Activated T-cell treated with anti-CD3 and anti-CD28 coated beads, Interleukin-2, amount 50 U/mL, for 4 hours (primary cell): Measurements from ENCODE around the gene RHOB. TPM values are rescaled to one million over a fixed set of nuclear protein-coding genes. Genes with fewer than 3 reads are reported as not detected.
A peak's percentile ranks its signal among the peaks of the same experiment; 100 is the strongest.
"Not testable (repeated sequence)": the region's sequence is repeated elsewhere in the genome, so short reads cannot be mapped to it uniquely, and the experiment has no call there.

Experiments used
- ATAC-seq, 2 donors: fragments of 200-7000 bp; cut with Tn5 transposase; one replicate each; pipeline ENCODE4 v1.10.0; 2021
- DNase-seq: peaks from one replicate; pipeline ENCODE4 v3.0.0-alpha.2; 2020
- H3K27me3 Mint-ChIP-seq: one replicate; pipeline ENCODE4 v1.8.0; 2021; ENCODE audit warnings: low read depth, mixed read lengths
- H3K36me3 Mint-ChIP-seq: one replicate; pipeline ENCODE4 v1.8.0; 2022; ENCODE audit warnings: mixed read lengths; ENCODE audit not compliant: insufficient read depth
- H3K4me1 Mint-ChIP-seq: one replicate; pipeline ENCODE4 v1.8.0; 2021; ENCODE audit warnings: low read depth, mixed read lengths
- H3K4me3 Mint-ChIP-seq: one replicate; pipeline ENCODE4 v1.8.0; 2021; ENCODE audit warnings: mild to moderate bottlenecking, moderate library complexity, mixed read lengths
- H3K9me3 Mint-ChIP-seq: one replicate; pipeline ENCODE4 v1.8.0; 2021; ENCODE audit warnings: mixed read lengths
- total RNA-seq, 3 donors: library from RNA; stranded (reverse); gene quantifications; one replicate each; pipeline ENCODE4 v1.2.1, GENCODE V29; 2021

The RHOB gene
- total RNA-seq, 3 donors from 2014 or later = 14.2 to 14.6 (median 14.2) TPM

GRCh38 chr2:20451000-20451290, 4.1 kb downstream of the RHOB start:
- DNase-seq = no peak
- Mint-ChIP-seq H3K27me3 (peaks cover 24% of the 10 kb centered on the region), H3K4me3 (no peak overlapping the region), H3K9me3 (no peaks in the 10 kb centered on the region), H3K4me1 (peaks cover 10% of the 10 kb centered on the region), H3K36me3 (no peaks in the 10 kb centered on the region)
- no peak for ATAC-seq

- H3K4me3 Mint-ChIP-seq = no peak overlapping the region
Observed at GRCh38 chr2:20451341-20451740, 4.5 kb downstream of the RHOB start.

GRCh38 chr2:20451761-20452499, 5.1 kb downstream of the RHOB start:
- peaks cover 27% of the 10 kb centered on the region for H3K27me3 Mint-ChIP-seq
- peaks cover 10% of the 10 kb centered on the region for H3K4me1 Mint-ChIP-seq
- DNase-seq (no peak), ATAC-seq (no peak)
- no peaks in the 10 kb centered on the region for H3K9me3 Mint-ChIP-seq
- H3K4me3 Mint-ChIP-seq = no peak overlapping the region
- no peaks in the 10 kb centered on the region for H3K36me3 Mint-ChIP-seq

More at GRCh38 chr2:20451341-20451740, 4.5 kb downstream of the RHOB start:
- peaks cover 24% of the 10 kb centered on the region for H3K27me3 Mint-ChIP-seq
- H3K9me3 Mint-ChIP-seq = no peaks in the 10 kb centered on the region
- no peaks in the 10 kb centered on the region for H3K36me3 Mint-ChIP-seq
- DNase-seq = no peak
- no peak for ATAC-seq
- H3K4me1 Mint-ChIP-seq = peaks cover 10% of the 10 kb centered on the region

- no peaks in the 10 kb centered on the region for H3K9me3 Mint-ChIP-seq
- no peak for ATAC-seq
- H3K36me3 Mint-ChIP-seq = no peaks in the 10 kb centered on the region
- H3K27me3 Mint-ChIP-seq = peaks cover 31% of the 10 kb centered on the region
- H3K4me1 Mint-ChIP-seq = peaks cover 8% of the 10 kb centered on the region
- no peak overlapping the region for H3K4me3 Mint-ChIP-seq
- no peak for DNase-seq
Observed at GRCh38 chr2:20452551-20452950, 5.7 kb downstream of the RHOB start.

- Mint-ChIP-seq H3K4me3 (no peak overlapping the region), H3K4me1 (peaks cover 4% of the 10 kb centered on the region), H3K9me3 (no peaks in the 10 kb centered on the region), H3K36me3 (no peaks in the 10 kb centered on the region), H3K27me3 (peaks cover 30% of the 10 kb centered on the region)
- no peak for DNase-seq
- no peak for ATAC-seq
Observed at GRCh38 chr2:20453087-20453486, 6.2 kb downstream of the RHOB start.

DNA sequence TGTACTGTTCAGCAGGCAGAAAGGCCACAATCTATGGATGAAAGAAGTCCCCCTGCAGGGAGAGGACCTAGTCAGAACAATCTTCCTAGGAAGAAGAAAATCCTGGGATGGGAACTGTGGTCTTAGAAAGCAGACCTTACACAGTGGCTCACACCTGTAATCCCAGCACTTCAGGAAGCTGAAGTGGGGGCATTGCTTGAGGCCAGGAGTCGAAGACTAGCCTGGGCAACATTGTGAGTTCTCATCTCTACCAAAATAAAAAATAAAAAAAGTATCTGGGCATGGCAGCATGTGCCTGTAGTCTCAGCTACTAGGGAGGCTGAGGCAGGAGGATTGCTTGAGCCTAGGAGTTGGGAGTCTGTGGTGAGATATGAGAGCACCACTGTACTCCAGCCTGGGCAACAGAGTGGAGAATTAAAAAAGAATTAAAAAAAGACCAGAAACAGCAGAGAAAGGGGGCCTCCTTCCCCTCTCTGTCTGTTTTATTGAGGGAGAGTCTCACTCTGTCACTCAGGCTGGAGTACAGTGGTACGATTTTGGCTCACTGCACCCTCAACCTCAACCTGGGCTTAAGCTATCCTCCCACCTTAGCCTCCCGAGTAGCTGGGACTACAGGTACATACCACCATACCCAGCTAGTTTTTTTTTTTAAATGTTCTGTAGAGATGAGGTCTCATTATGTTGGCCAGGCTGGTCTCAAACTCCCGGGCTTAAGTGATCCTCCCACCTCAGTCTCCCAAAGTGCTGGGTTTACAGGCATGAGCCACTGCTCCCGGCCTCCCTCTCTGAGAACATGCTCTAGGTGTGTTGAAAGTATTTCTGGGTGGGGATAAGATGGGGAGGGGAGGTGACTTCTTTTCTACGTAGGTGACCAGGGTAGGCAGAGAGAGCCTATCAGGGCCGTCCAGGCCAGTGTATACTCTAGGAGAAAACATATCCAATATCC, 7.4 kb downstream of the RHOB start:
- Mint-ChIP-seq H3K27me3 (peaks cover 31% of the 10 kb centered on the region), H3K4me1 (peaks cover 2% of the 10 kb centered on the region), H3K9me3 (no peaks in the 10 kb centered on the region), H3K4me3 (no peak overlapping the region), H3K36me3 (no peaks in the 10 kb centered on the region)
- ATAC-seq = no peak
- no peak for DNase-seq

GRCh38 chr2:20455076-20455587, 8.3 kb downstream of the RHOB start:
- no peak overlapping the region for H3K4me3 Mint-ChIP-seq
- no peak for DNase-seq
- ATAC-seq = no peak
- H3K27me3 Mint-ChIP-seq = peaks cover 30% of the 10 kb centered on the region
- H3K9me3 Mint-ChIP-seq = no peaks in the 10 kb centered on the region
- H3K4me1 Mint-ChIP-seq = no peaks in the 10 kb centered on the region
- H3K36me3 Mint-ChIP-seq = no peaks in the 10 kb centered on the region

- no peak for ATAC-seq
- no peaks in the 10 kb centered on the region for H3K4me1 Mint-ChIP-seq
- no peak for DNase-seq
- H3K9me3 Mint-ChIP-seq = no peaks in the 10 kb centered on the region
- H3K27me3 Mint-ChIP-seq = peaks cover 30% of the 10 kb centered on the region
- H3K4me3 Mint-ChIP-seq = no peak overlapping the region
- H3K36me3 Mint-ChIP-seq = no peaks in the 10 kb centered on the region
Observed at GRCh38 chr2:20456116-20456571, 9.3 kb downstream of the RHOB start.

GRCh38 chr2:20456636-20457426, 10.0 kb downstream of the RHOB start:
- H3K9me3 Mint-ChIP-seq = no peaks in the 10 kb centered on the region
- peak; percentile 40 to 78 for ATAC-seq
- no peak for DNase-seq
- H3K4me3 Mint-ChIP-seq = no peak overlapping the region
- no peaks in the 10 kb centered on the region for H3K4me1 Mint-ChIP-seq
- peaks cover 35% of the 10 kb centered on the region for H3K27me3 Mint-ChIP-seq
- no peaks in the 10 kb centered on the region for H3K36me3 Mint-ChIP-seq

GRCh38 chr2:20457661-20458630, 11.1 kb downstream of the RHOB start:
- no peak for ATAC-seq
- H3K36me3 Mint-ChIP-seq = no peaks in the 10 kb centered on the region
- H3K4me1 Mint-ChIP-seq = no peaks in the 10 kb centered on the region
- no peak overlapping the region for H3K4me3 Mint-ChIP-seq
- H3K27me3 Mint-ChIP-seq = peaks cover 35% of the 10 kb centered on the region
- no peaks in the 10 kb centered on the region for H3K9me3 Mint-ChIP-seq
- no peak for DNase-seq

- ATAC-seq, H3K9me3 Mint-ChIP-seq, H3K4me3 Mint-ChIP-seq, H3K4me1 Mint-ChIP-seq, DNase-seq, H3K36me3 Mint-ChIP-seq: not testable (repeated sequence)
- peaks cover 29% of the 10 kb centered on the region for H3K27me3 Mint-ChIP-seq
Observed at GRCh38 chr2:20458737-20459484, 12.0 kb downstream of the RHOB start.

GRCh38 chr2:20465716-20466394, 19.0 kb downstream of the RHOB start:
- Mint-ChIP-seq H3K4me1 (no peaks in the 10 kb centered on the region), H3K9me3 (no peaks in the 10 kb centered on the region)
- no peak for ATAC-seq

More at GRCh38 chr2:20465716-20466394, 19.0 kb downstream of the RHOB start:
- H3K36me3 Mint-ChIP-seq = no peaks in the 10 kb centered on the region
- DNase-seq = no peak
- H3K4me3 Mint-ChIP-seq = no peak overlapping the region
- H3K27me3 Mint-ChIP-seq = peaks cover 8% of the 10 kb centered on the region
